Small intestine (tissue), 16 donors: Measurements from ENCODE around the gene KRTAP20-4. TPM values are rescaled to one million over a fixed set of nuclear protein-coding genes. Genes with fewer than 3 reads are reported as not detected.

Experiments used
- DNase-seq, 2 donors: peaks; one replicate each; pipeline versions ENCODE4 v3.0.0 to v3.0.0-alpha.2; 2013
- FAIRE-seq: peaks from 2 replicates; lab custom pipeline; 2012; peaks lifted over from hg19 to GRCh38; lab: Jason Lieb, UNC
- H3K27ac ChIP-seq, 3 donors: one replicate each; pipeline ENCODE4 v1.5.1; 2013; ENCODE audit warnings: low read length in 2 of 3, mild to moderate bottlenecking in 2 of 3, control low read depth in 1 of 3, inconsistent platforms in 1 of 3, low read depth in 1 of 3, moderate library complexity in 1 of 3
- H3K27me3 ChIP-seq, 3 donors: one replicate each; pipeline ENCODE4 v1.6.1; 2013; ENCODE audit warnings: low read length in 3 of 3, inconsistent platforms in 1 of 3; ENCODE audit not compliant: control insufficient read depth in 3 of 3, insufficient read depth in 3 of 3
- H3K36me3 ChIP-seq, 3 donors: one replicate each; pipeline ENCODE4 v1.6.1; 2013; ENCODE audit warnings: low read length in 3 of 3, inconsistent platforms in 1 of 3, low read depth in 1 of 3, mild to moderate bottlenecking in 1 of 3, moderate library complexity in 1 of 3; ENCODE audit not compliant: control insufficient read depth in 3 of 3, insufficient read depth in 2 of 3
- H3K4me1 ChIP-seq, 3 donors: one replicate each; pipeline ENCODE4 v1.6.1; 2013; ENCODE audit warnings: low read length in 2 of 3, inconsistent platforms in 1 of 3, low read depth in 1 of 3, mild to moderate bottlenecking in 1 of 3, moderate library complexity in 1 of 3; ENCODE audit not compliant: control insufficient read depth in 3 of 3, insufficient read depth in 2 of 3
- H3K4me3 ChIP-seq, 3 donors: one replicate each; pipeline ENCODE4 v1.5.1; 2013; ENCODE audit warnings: low read length in 3 of 3, control low read depth in 1 of 3, inconsistent platforms in 1 of 3, low read depth in 1 of 3, mild to moderate bottlenecking in 1 of 3, moderate library complexity in 1 of 3
- H3K9me3 ChIP-seq, 2 donors: one replicate each; pipeline ENCODE4 v1.6.1; 2013; ENCODE audit warnings: low read depth in 1 of 2, low read length in 1 of 2; ENCODE audit not compliant: control insufficient read depth in 2 of 2, insufficient read depth in 1 of 2
- WGBS, 3 donors: extraction: QIAGEN DNeasy Blood & Tissue Kit; methylation state at CpG; one replicate each; pipeline ENCODE4 v1.1.7; 2013; 5-methylcytosine and 5-hydroxymethylcytosine counted together
- long read RNA-seq, 10 donors: transcript quantifications; one replicate each; lab custom pipeline, GENCODE V29; 2026
- polyA plus RNA-seq, 4 donors: library from polyadenylated mRNA; stranded (reverse) in 3 of 4; unstranded in 1 of 4; fragments of 200-250 nt in 3 of 4; fragments of 120-200 nt in 1 of 4; gene quantifications; one replicate each; pipeline versions ENCODE4 v1.2.1 to v1.2.3, GENCODE V29; 2013
- donor health status: healthy with polysubstance abuse.
- donor health status: control.
- donor health status: control.
- donor health status: Bipolar disorder and iron deficiency.
- donor health status: healthy.

The KRTAP20-4 gene
- not detected for polyA plus RNA-seq
- long read RNA-seq, donor 1 = 0 reads
- long read RNA-seq, donor 2 = 0 reads
- long read RNA-seq, donor 3 = 0 reads
- long read RNA-seq, donor 4 = 0 reads
- long read RNA-seq, donor 5 = 0 reads
- long read RNA-seq, donor 6 = 0 reads
- long read RNA-seq, donor 7 = 0 reads
- long read RNA-seq, donor 8 = 0 reads
- long read RNA-seq, donor 9 = 0 reads
- long read RNA-seq, donor 10 = 0 reads

- 65 to 83% (median 65%) methylated on average over 3 of the region's 3 CpGs for WGBS, 3 donors
- Histone ChIP-seq H3K4me3 (no peak within 1 kb of the TSS), H3K27me3 (no peaks in the 10 kb centered on the region), H3K36me3 (no peaks in the 10 kb centered on the region), H3K9me3 (peaks cover 0 to 12% of the 10 kb centered on the region in 2 donors), H3K4me1 (no peaks in the 10 kb centered on the region), H3K27ac (no peak within 1 kb of the TSS)
- DNase-seq = no peak
- no peak for FAIRE-seq
Observed at GRCh38 chr21:30620522-30620921, at the start of gene KRTAP20-4. Gene KRTAP20-4 (plus strand): TSS chr21:30620627.

DNA sequence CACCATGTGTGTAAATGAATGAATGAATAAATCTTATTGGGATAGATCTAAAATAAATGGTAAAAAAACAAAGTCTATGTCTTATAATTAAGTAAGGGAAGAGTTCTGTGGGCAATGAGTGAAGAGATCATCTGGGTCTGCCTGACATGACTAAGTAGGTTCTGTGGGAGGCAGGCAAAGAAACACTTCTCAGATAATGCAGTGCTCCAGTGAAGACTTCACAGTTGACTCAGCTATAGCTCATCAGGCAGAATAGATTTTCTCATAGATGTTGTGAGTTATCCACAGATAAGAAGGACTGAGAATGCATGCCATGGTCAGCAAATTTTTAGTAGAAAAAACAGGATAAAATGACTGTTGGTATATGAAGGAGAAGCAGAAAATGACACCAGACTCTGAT lies 42.7 kb upstream of the KRTAP20-4 start:
- Histone ChIP-seq H3K27ac (no peak overlapping the region), H3K27me3 (no peaks in the 10 kb centered on the region), H3K4me3 (no peak overlapping the region), H3K36me3 (no peaks in the 10 kb centered on the region), H3K4me1 (no peaks in the 10 kb centered on the region), H3K9me3 (no peaks in the 10 kb centered on the region)
- DNase-seq = no peak
- FAIRE-seq = no peak

DNA sequence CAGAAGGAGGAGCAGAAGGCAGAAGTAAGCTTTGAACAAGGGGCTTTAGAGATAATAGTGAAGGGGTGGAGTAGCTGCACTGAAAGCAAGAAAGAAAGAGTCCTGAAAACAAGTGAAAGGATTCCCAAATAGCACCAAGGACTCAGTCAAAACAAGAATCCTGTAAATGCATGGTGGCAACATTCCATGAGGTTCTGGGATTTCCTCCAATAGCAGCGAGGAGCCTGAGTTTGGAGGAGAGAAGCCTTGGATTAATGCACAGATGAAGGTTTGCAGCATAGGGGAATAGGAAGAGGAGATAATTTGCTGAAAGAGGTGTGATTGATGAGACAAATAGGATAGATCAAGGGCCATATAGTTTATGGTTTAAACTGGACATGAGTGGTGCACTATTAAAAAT lies 41.1 kb upstream of the KRTAP20-4 start:
- WGBS, 3 donors = 46 to 64% (median 60%) methylated on average over 1 of the region's 1 CpG
- H3K27me3 ChIP-seq = no peaks in the 10 kb centered on the region
- no peak overlapping the region for H3K4me3 ChIP-seq
- no peak overlapping the region for H3K27ac ChIP-seq
- no peak for FAIRE-seq
- no peaks in the 10 kb centered on the region for H3K36me3 ChIP-seq
- H3K9me3 ChIP-seq = no peaks in the 10 kb centered on the region
- no peak for DNase-seq
- H3K4me1 ChIP-seq = no peaks in the 10 kb centered on the region

DNA sequence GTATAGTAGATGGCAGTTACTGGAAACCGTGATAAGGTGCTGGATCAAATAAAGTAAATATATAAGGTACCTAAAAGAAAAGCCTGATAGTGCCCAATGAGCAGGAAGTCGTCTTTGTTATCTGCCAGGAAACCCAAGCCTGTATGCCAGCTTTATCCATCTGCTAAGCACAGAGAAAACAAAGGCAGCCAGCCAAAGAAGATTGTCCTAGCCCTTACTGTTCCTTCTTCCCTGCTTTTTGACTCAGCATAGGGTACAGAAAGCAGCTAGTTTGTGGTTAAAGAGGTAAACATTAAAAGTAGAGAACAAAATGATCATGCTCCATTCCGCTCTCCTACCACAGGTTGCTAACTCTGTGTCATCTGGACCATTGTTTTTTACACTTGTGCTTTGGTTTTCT lies 40.3 kb upstream of the KRTAP20-4 start:
- H3K4me3 ChIP-seq = no peak overlapping the region
- DNase-seq (no peak), FAIRE-seq (no peak)
- no peaks in the 10 kb centered on the region for H3K36me3 ChIP-seq
- H3K9me3 ChIP-seq = no peaks in the 10 kb centered on the region
- no peaks in the 10 kb centered on the region for H3K27me3 ChIP-seq
- no peak overlapping the region for H3K27ac ChIP-seq
- 40 to 57% (median 41%) methylated on average over 3 of the region's 3 CpGs for WGBS, 3 donors
- H3K4me1 ChIP-seq = no peaks in the 10 kb centered on the region

DNA sequence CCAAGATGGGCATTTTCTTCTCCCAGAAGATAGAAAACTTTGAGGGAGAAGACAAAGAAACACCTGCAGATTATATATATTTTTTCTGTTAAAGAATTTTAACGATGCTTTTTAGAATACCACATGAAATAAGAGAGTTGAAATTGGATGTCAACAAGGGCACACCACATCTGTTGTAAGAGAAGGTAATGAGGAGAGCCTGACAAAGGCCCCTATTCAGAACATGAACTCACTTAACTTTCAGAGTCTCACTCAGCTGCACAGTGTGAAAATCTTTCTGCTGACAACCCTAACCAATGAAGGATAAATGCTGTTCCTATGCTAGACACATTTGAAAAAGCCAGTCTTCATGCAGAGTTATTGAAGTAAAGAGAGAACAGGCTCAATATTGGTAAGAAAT lies 37.6 kb upstream of the KRTAP20-4 start:
- FAIRE-seq = no peak
- Histone ChIP-seq H3K4me1 (no peaks in the 10 kb centered on the region), H3K4me3 (no peak overlapping the region), H3K36me3 (no peaks in the 10 kb centered on the region), H3K27ac (no peak overlapping the region), H3K27me3 (no peaks in the 10 kb centered on the region), H3K9me3 (no peaks in the 10 kb centered on the region)
- 77 to 88% (median 80%) methylated on average over 1 of the region's 1 CpG for WGBS, 3 donors
- no peak for DNase-seq

- Histone ChIP-seq H3K27me3 (no peaks in the 10 kb centered on the region), H3K36me3 (no peaks in the 10 kb centered on the region), H3K27ac (no peak within 1 kb of the TSS), H3K4me3 (no peak within 1 kb of the TSS), H3K9me3 (peaks cover 0 to 2% of the 10 kb centered on the region in 2 donors), H3K4me1 (no peaks in the 10 kb centered on the region)
- FAIRE-seq = no peak
- no peak for DNase-seq
Observed at GRCh38 chr21:30590297-30590696, 30.1 kb upstream of the KRTAP20-4 start, which contains the start of gene KRTAP22-2. Gene KRTAP22-2 (minus strand): TSS chr21:30590397.

DNA sequence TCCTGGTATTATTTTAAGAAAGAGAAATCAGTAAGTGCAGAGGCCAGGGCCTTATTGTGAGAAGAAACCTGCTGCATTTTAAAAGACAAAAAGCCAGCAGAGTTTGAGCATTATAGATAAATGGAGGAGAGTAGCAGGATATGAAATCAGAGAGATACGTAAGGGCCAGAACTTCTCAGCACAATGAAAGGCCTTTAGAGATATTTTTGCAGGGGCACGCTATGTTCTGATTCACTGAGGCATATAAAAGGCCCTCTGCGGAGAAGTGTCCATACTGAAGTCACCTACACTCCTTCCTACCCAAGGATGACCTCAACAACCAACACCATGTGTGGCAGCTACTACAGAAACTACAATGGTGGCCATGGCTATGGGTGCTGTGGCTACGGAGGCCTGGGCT lies 28.3 kb upstream of the KRTAP20-4 start, which contains the start of gene KRTAP6-3:
TSS of gene KRTAP6-3 (plus strand) at position 301 of the 400 bp plus-strand sequence. CDS start at position 307, 6 bp downstream.
- Histone ChIP-seq H3K27me3 (no peaks in the 10 kb centered on the region), H3K9me3 (peaks cover 0 to 2% of the 10 kb centered on the region in 2 donors), H3K4me3 (no peak within 1 kb of the TSS), H3K36me3 (no peaks in the 10 kb centered on the region), H3K4me1 (no peaks in the 10 kb centered on the region), H3K27ac (no peak within 1 kb of the TSS)
- DNase-seq (no peak), FAIRE-seq (no peak)
- 91 to 97% (median 92%) methylated on average over 4 of the region's 4 CpGs for WGBS, 3 donors

GRCh38 chr21:30598802-30599201 lies 21.6 kb upstream of the KRTAP20-4 start, which contains the start of gene KRTAP6-2:
Gene KRTAP6-2 (minus strand): TSS chr21:30598902. CDS start chr21:30598874, 28 bp downstream.
- WGBS, 3 donors = 95 to 97% (median 96%) methylated on average over 6 of the region's 6 CpGs
- H3K27me3 ChIP-seq = no peaks in the 10 kb centered on the region
- H3K36me3 ChIP-seq = no peaks in the 10 kb centered on the region
- peaks cover 0 to 5% of the 10 kb centered on the region in 2 donors for H3K9me3 ChIP-seq
- no peaks in the 10 kb centered on the region for H3K4me1 ChIP-seq
- no peak for DNase-seq
- no peak for FAIRE-seq
- no peak within 1 kb of the TSS for H3K4me3 ChIP-seq
- no peak within 1 kb of the TSS for H3K27ac ChIP-seq

DNA sequence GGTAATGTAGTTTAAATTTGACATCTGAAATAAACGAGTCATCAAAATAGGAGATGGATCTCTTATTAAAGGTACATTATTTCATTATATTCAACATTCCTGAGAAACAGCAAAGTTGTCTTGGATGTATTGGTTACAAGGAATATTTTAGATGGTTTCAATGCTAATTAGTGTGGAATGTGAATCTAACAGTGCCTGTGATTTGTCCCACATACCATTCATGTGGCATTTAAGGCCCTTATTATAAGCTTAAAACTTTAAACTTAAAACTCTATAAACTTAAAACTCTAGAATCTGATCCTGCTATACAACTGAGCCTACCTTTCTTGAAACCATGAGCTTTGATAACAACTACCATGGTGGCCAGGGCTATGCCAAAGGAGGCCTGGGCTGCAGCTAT lies 19.6 kb upstream of the KRTAP20-4 start, which contains the start of gene KRTAP22-1:
TSS of gene KRTAP22-1 (plus strand) at position 301 of the 400 bp plus-strand sequence.
- no peak within 1 kb of the TSS for H3K4me3 ChIP-seq
- no peak within 1 kb of the TSS for H3K27ac ChIP-seq
- no peaks in the 10 kb centered on the region for H3K4me1 ChIP-seq
- no peaks in the 10 kb centered on the region for H3K36me3 ChIP-seq
- DNase-seq (no peak), FAIRE-seq (no peak)
- H3K27me3 ChIP-seq = no peaks in the 10 kb centered on the region
- H3K9me3 ChIP-seq = peaks cover 0 to 9% of the 10 kb centered on the region in 2 donors
- WGBS, 3 donors = 48 to 97% (median 50%) methylated on average over 1 of the region's 1 CpG
